ENCODE measurements around the gene APBB3. TPM values are rescaled to one million over a fixed set of nuclear protein-coding genes. Genes with fewer than 3 reads are reported as not detected.

The APBB3 gene
- total RNA-seq, 1 experiment from 2014 or later, result 25.1 TPM

GRCh38 chr5:140513124-140513523, 51.3 kb downstream of the APBB3 start:
- Histone ChIP-seq H3K9me3 (no peaks in the 10 kb centered on the region), H3K4me1 (no peaks in the 10 kb centered on the region), H3K27me3 (replicated peaks; ENCODE audit: control insufficient read depth, insufficient read depth, low read length) (no peaks in the 10 kb centered on the region), H3K4me3 (ENCODE audit: low read depth, low read length) (no peak overlapping the region), H3K36me3 (ENCODE audit: control insufficient read depth, insufficient read depth, low read length) (peaks cover 1% of the 10 kb centered on the region; the same call in 1 of the 2 replicates)
- H3K27me3 Mint-ChIP-seq (ENCODE audit: insufficient read depth, unreplicated experiment), result no peaks in the 10 kb centered on the region
- H3K36me3 Mint-ChIP-seq (ENCODE audit: insufficient read depth, unreplicated experiment), result peaks cover 74% of the 10 kb centered on the region
- H3K4me1 Mint-ChIP-seq (ENCODE audit: low read depth, unreplicated experiment), result no peaks in the 10 kb centered on the region
- POLR2A ChIA-PET, result no interaction called here
- H3K4me3 Mint-ChIP-seq (ENCODE audit: unreplicated experiment), result no peak overlapping the region
- no peak overlapping the region for H3K27ac Mint-ChIP-seq (ENCODE audit: unreplicated experiment)
- TF ChIP-seq CTCF (IDR thresholded peaks at IDR 0.05; ENCODE audit: insufficient read depth in 1 of 2, low read depth in 1 of 2, low read length in 1 of 2, severe bottlenecking in 1 of 2, unreplicated experiment in 1 of 2), result no peak
- DNase-seq, result no peak
- CTCF ChIA-PET, result interaction anchor here (0.6 kb wide), 1 partner anchor 44 kb away, joined by 6 read pairs; no protein-coding TSS in a partner anchor
- H3K9me3 Mint-ChIP-seq (ENCODE audit: unreplicated experiment), result no peaks in the 10 kb centered on the region
- intact Hi-C loops (cut with micrococcal nuclease; ENCODE audit: unreplicated experiment), result no loop called here
- BruUV-seq (replicated peaks), result no TSS peak

- Histone ChIP-seq H3K9me3 (no peaks in the 10 kb centered on the region), H3K36me3 (ENCODE audit: control insufficient read depth, insufficient read depth, low read length) (peaks cover 1% of the 10 kb centered on the region; the same call in 1 of the 2 replicates), H3K4me3 (ENCODE audit: low read depth, low read length) (no peak overlapping the region), H3K27me3 (replicated peaks; ENCODE audit: control insufficient read depth, insufficient read depth, low read length) (no peaks in the 10 kb centered on the region), H3K4me1 (no peaks in the 10 kb centered on the region)
- no peak for DNase-seq
- Mint-ChIP-seq H3K9me3 (ENCODE audit: unreplicated experiment) (no peaks in the 10 kb centered on the region), H3K4me3 (ENCODE audit: unreplicated experiment) (no peak overlapping the region), H3K36me3 (ENCODE audit: insufficient read depth, unreplicated experiment) (peaks cover 88% of the 10 kb centered on the region), H3K27ac (ENCODE audit: unreplicated experiment) (no peak overlapping the region), H3K27me3 (ENCODE audit: insufficient read depth, unreplicated experiment) (no peaks in the 10 kb centered on the region), H3K4me1 (ENCODE audit: low read depth, unreplicated experiment) (no peaks in the 10 kb centered on the region)
- ChIA-PET POLR2A (no interaction called here), CTCF (no interaction called here)
- TF ChIP-seq CTCF (IDR thresholded peaks at IDR 0.05; ENCODE audit: insufficient read depth in 1 of 2, low read depth in 1 of 2, low read length in 1 of 2, severe bottlenecking in 1 of 2, unreplicated experiment in 1 of 2), result no peak
- intact Hi-C loops (cut with micrococcal nuclease; ENCODE audit: unreplicated experiment), result no loop called here
- BruUV-seq (replicated peaks), result no TSS peak
Observed at GRCh38 chr5:140509898-140510297, 54.5 kb downstream of the APBB3 start.

Small RNA genes lying within 50 kb of the gene (microRNA-seq; reads per million reads assigned to microRNA genes)
- gene MIR6831, result not detected

Other genes starting within 250 kb of the APBB3 start
- gene HBEGF, start 218.0 kb downstream of the APBB3 start, total RNA-seq (2022), result 5.2 and 5.8 TPM in 2 replicates
- gene SLC4A9, start 204.4 kb downstream of the APBB3 start, total RNA-seq (2022), result 0.11 and 0.35 TPM in 2 replicates
- 130 and 134 TPM in 2 replicates for gene ANKHD1, start 162.8 kb downstream of the APBB3 start, total RNA-seq (2022)
- gene EIF4EBP3, start 16.9 kb downstream of the APBB3 start, total RNA-seq (2022), result 7.6 and 8.0 TPM in 2 replicates
- gene SRA1, start 7.1 kb downstream of the APBB3 start, total RNA-seq (2022), result 44.0 and 50.3 TPM in 2 replicates
- 79.5 and 91.3 TPM in 2 replicates for gene SLC35A4, start 230 bp upstream of the APBB3 start, total RNA-seq (2022)
- 11.5 and 13.3 TPM in 2 replicates for gene CD14, start 68.6 kb upstream of the APBB3 start, total RNA-seq (2022)
- 37.8 and 46.4 TPM in 2 replicates for gene TMCO6, start 74.9 kb upstream of the APBB3 start, total RNA-seq (2022)
- gene NDUFA2, start 83.0 kb upstream of the APBB3 start, total RNA-seq (2022), result 88.7 and 99.4 TPM in 2 replicates
- gene IK, start 83.2 kb upstream of the APBB3 start, total RNA-seq (2022), result 111 and 112 TPM in 2 replicates
- gene WDR55, start 100.3 kb upstream of the APBB3 start, total RNA-seq (2022), result 38.8 and 40.2 TPM in 2 replicates
- 1.8 TPM in 2 replicates for gene DND1, start 109.0 kb upstream of the APBB3 start, total RNA-seq (2022)
- 82.4 and 83.5 TPM in 2 replicates for gene HARS1, start 126.8 kb upstream of the APBB3 start, total RNA-seq (2022)
- 36.5 and 38.6 TPM in 2 replicates for gene HARS2, start 126.9 kb upstream of the APBB3 start, total RNA-seq (2022)
- gene ZMAT2, start 135.8 kb upstream of the APBB3 start, total RNA-seq (2022), result 73.1 and 76.6 TPM in 2 replicates
- 0.07 TPM in 1 of 2 replicates, not detected in the other for gene PCDHA1, start 221.5 kb upstream of the APBB3 start, total RNA-seq (2022)
- gene PCDHA2, start 230.3 kb upstream of the APBB3 start, total RNA-seq (2022), result not detected in 2 replicates
- not detected in 2 replicates for gene PCDHA3, start 236.5 kb upstream of the APBB3 start, total RNA-seq (2022)
- gene PCDHA4, start 242.5 kb upstream of the APBB3 start, total RNA-seq (2022), result 0.07 TPM in 1 of 2 replicates, not detected in the other